CD4-positive, alpha-beta T cell (primary cell): ENCODE measurements around the gene TTC32. TPM values are rescaled to one million over a fixed set of nuclear protein-coding genes. Genes with fewer than 3 reads are reported as not detected.

Experiments
- ATAC-seq: fragments of 200-7000 bp; cut with Tn5 transposase; one replicate; pipeline ENCODE4 v1.10.0; 2022; ENCODE audit warnings: mild to moderate bottlenecking; ENCODE audit not compliant: poor library complexity
- CTCF ChIA-PET: fragments of 350-600 bp; sonication (Branson Sonifier 250); formaldehyde crosslinking; loops from one replicate; lab custom pipeline; 2021; ENCODE audit warnings: antibody characterized with exemption, inconsistent platforms; lab: Charles Lee
- POLR2A ChIA-PET: fragments of 350-600 bp; sonication (Branson Sonifier 250); formaldehyde crosslinking; loops from one replicate; lab custom pipeline; 2021; ENCODE audit warnings: antibody characterized with exemption, inconsistent platforms; lab: Charles Lee
- DNase-seq, 14 experiments: peaks; one replicate each; pipeline ENCODE4 v3.0.0-alpha.2; 2013 to 2020; ENCODE audit warnings: mixed read lengths in 2 of 14
- H3K27ac ChIP-seq, 2 donors: one replicate each; pipeline versions ENCODE4 v1.5.1 to v1.7.0; 2013; ENCODE audit warnings: low read length in 2 of 2, low read depth in 1 of 2, mild to moderate bottlenecking in 1 of 2
- H3K27me3 ChIP-seq, 2 experiments: 1 replicate in 1 of 2; 2 replicates in 1 of 2; pipeline versions ENCODE4 v1.6.1 to v1.7.0; 2013; ENCODE audit warnings: low read length in 2 of 2, control low read depth in 1 of 2, mild to moderate bottlenecking in 1 of 2, moderate library complexity in 1 of 2; ENCODE audit not compliant: insufficient read depth in 2 of 2, control insufficient read depth in 1 of 2
- H3K36me3 ChIP-seq: one replicate; pipeline ENCODE4 v1.6.1; 2013; ENCODE audit warnings: low read length, control low read depth; ENCODE audit not compliant: insufficient read depth
- H3K4me1 ChIP-seq: one replicate; pipeline ENCODE4 v1.6.1; 2013; ENCODE audit warnings: low read length, control low read depth; ENCODE audit not compliant: insufficient read depth
- H3K4me3 ChIP-seq: one replicate; pipeline ENCODE4 v1.5.1; 2013; ENCODE audit warnings: mild to moderate bottlenecking, low read length, moderate library complexity
- H3K9me3 ChIP-seq, 2 experiments: 1 replicate in 1 of 2; 2 replicates in 1 of 2; pipeline versions ENCODE4 v1.6.1 to v1.7.0; 2013; ENCODE audit warnings: low read length in 2 of 2, mild to moderate bottlenecking in 2 of 2, control low read depth in 1 of 2, moderate library complexity in 1 of 2; ENCODE audit not compliant: control insufficient read depth in 1 of 2, insufficient read depth in 1 of 2
- H3K27ac Mint-ChIP-seq: one replicate; pipeline ENCODE4 v1.8.0; 2020; ENCODE audit warnings: mixed read lengths
- H3K27me3 Mint-ChIP-seq: one replicate; pipeline ENCODE4 v1.8.0; 2021; ENCODE audit warnings: mixed read lengths
- H3K36me3 Mint-ChIP-seq: one replicate; pipeline ENCODE4 v1.8.0; 2021; ENCODE audit warnings: low read depth, mixed read lengths
- H3K4me1 Mint-ChIP-seq: one replicate; pipeline ENCODE4 v1.8.0; 2021; ENCODE audit warnings: low read depth, mixed read lengths
- H3K4me3 Mint-ChIP-seq: one replicate; pipeline ENCODE4 v1.8.0; 2020; ENCODE audit warnings: mild to moderate bottlenecking, mixed read lengths
- H3K9me3 Mint-ChIP-seq: one replicate; pipeline ENCODE4 v1.8.0; 2020; ENCODE audit warnings: mixed read lengths
- CTCF ChIP-seq: fragments of 200-600 bp; IDR thresholded peaks from one replicate; pipeline ENCODE4 v1.8.0; 2022; ENCODE audit warnings: antibody characterized with exemption, mild to moderate bottlenecking
- intact Hi-C, 2 experiments: fragments of 100-400 bp; cut with DNase I in 1 of 2; cut with micrococcal nuclease in 1 of 2; formaldehyde crosslinking; loops; one replicate each; pipeline versions ENCODE4 v1.15.1 to v1.9.0; 2023 to 2025; cut with DNase I, micrococcal nuclease
- total RNA-seq, 174 experiments: library from RNA in 2 of 174; stranded (reverse) in 2 of 174; gene quantifications; one replicate each; pipeline ENCODE4 v1.2.3 and lab custom pipeline; 2021 to 2026

TTC32 gene
- total RNA-seq, 2 experiments from 2014 or later = 53.1 to 54.2 TPM

GRCh38 chr2:19937004-19937403 lies 35.2 kb upstream of the TTC32 start:
- intact Hi-C loops = no loop called here
- TF ChIP-seq CTCF = no peak
- H3K36me3 Mint-ChIP-seq = peaks cover 55% of the 10 kb centered on the region
- no peaks in the 10 kb centered on the region for H3K4me1 ChIP-seq
- CTCF ChIA-PET = no interaction called here
- H3K4me1 Mint-ChIP-seq = no peaks in the 10 kb centered on the region
- DNase-seq = no peak
- peaks cover 5% of the 10 kb centered on the region for H3K36me3 ChIP-seq
- POLR2A ChIA-PET = no interaction called here
- ATAC-seq = no peak
- H3K9me3 Mint-ChIP-seq = no peaks in the 10 kb centered on the region
- H3K4me3 Mint-ChIP-seq = no peak overlapping the region
- no peaks in the 10 kb centered on the region for H3K27me3 Mint-ChIP-seq
- H3K27ac Mint-ChIP-seq = no peak overlapping the region
- no peak overlapping the region for H3K4me3 ChIP-seq
- no peaks in the 10 kb centered on the region for H3K9me3 ChIP-seq
- no peaks in the 10 kb centered on the region for H3K27me3 ChIP-seq
- H3K27ac ChIP-seq = no peak overlapping the region

GRCh38 chr2:19936203-19936602 lies 34.4 kb upstream of the TTC32 start:
- intact Hi-C loops = no loop called here
- ATAC-seq = no peak
- Histone ChIP-seq H3K27me3 (no peaks in the 10 kb centered on the region), H3K27ac (no peak overlapping the region), H3K4me1 (no peaks in the 10 kb centered on the region), H3K9me3 (no peaks in the 10 kb centered on the region), H3K36me3 (peaks cover 5% of the 10 kb centered on the region), H3K4me3 (no peak overlapping the region)
- CTCF ChIA-PET = no interaction called here
- Mint-ChIP-seq H3K9me3 (no peaks in the 10 kb centered on the region), H3K36me3 (peaks cover 57% of the 10 kb centered on the region), H3K27me3 (no peaks in the 10 kb centered on the region), H3K4me1 (no peaks in the 10 kb centered on the region), H3K4me3 (no peak overlapping the region), H3K27ac (no peak overlapping the region)
- DNase-seq = no peak
- POLR2A ChIA-PET = no interaction called here
- TF ChIP-seq CTCF = no peak

- ChIA-PET POLR2A (no interaction called here), CTCF (no interaction called here)
- no peak for ATAC-seq
- H3K27me3 Mint-ChIP-seq = no peaks in the 10 kb centered on the region
- H3K9me3 Mint-ChIP-seq = no peaks in the 10 kb centered on the region
- no peak overlapping the region for H3K27ac Mint-ChIP-seq
- Histone ChIP-seq H3K4me3 (no peak overlapping the region), H3K36me3 (peaks cover 21% of the 10 kb centered on the region), H3K4me1 (no peaks in the 10 kb centered on the region), H3K27me3 (no peaks in the 10 kb centered on the region), H3K27ac (no peak overlapping the region), H3K9me3 (peaks cover 6 to 10% of the 10 kb centered on the region in 2 experiments)
- no peaks in the 10 kb centered on the region for H3K4me1 Mint-ChIP-seq
- intact Hi-C loops = no loop called here
- H3K4me3 Mint-ChIP-seq = no peak overlapping the region
- no peak for TF ChIP-seq CTCF
- peaks cover 78% of the 10 kb centered on the region for H3K36me3 Mint-ChIP-seq
- no peak for DNase-seq
These were observed 31.7 kb upstream of the TTC32 start for GRCh38 chr2:19933351-19933981.
